HG03439 (cell line): ENCODE results near the gene KRTAP16-1.
"Not testable (repeated sequence)": the region's sequence is repeated elsewhere in the genome, so short reads cannot be mapped to it uniquely, and the experiment has no call there.

Experiments used
- ATAC-seq: cut with Tn5 transposase; IDR thresholded peaks from one replicate; pipeline ENCODE4 v1.9.1; 2021; ENCODE audit warnings: mild to moderate bottlenecking, moderate library complexity; ENCODE audit not compliant: unreplicated experiment

KRTAP16-1 gene

GRCh38 chr17:41301916-41302901, 6.9 kb downstream of the KRTAP16-1 start, which contains the start of gene KRTAP29-1:
Gene KRTAP29-1 (minus strand): TSS chr17:41302851. CDS start chr17:41302851, 0 bp downstream.
- ATAC-seq: no peak

- no peak for ATAC-seq
Measured at GRCh38 chr17:41301204-41301790, 7.8 kb downstream of the KRTAP16-1 start.

GRCh38 chr17:41298458-41299135, 10.5 kb downstream of the KRTAP16-1 start:
- ATAC-seq: no peak

- ATAC-seq: no peak
Measured at GRCh38 chr17:41296846-41297245, 12.3 kb downstream of the KRTAP16-1 start.

- ATAC-seq: no peak
Measured at GRCh38 chr17:41294016-41294415, 15.1 kb downstream of the KRTAP16-1 start.

- no peak for ATAC-seq
Measured at GRCh38 chr17:41287050-41287449, 22.1 kb downstream of the KRTAP16-1 start.

- ATAC-seq: no peak
Measured at GRCh38 chr17:41284546-41284945, 24.6 kb downstream of the KRTAP16-1 start.

- no peak for ATAC-seq
Measured at GRCh38 chr17:41284043-41284442, 25.1 kb downstream of the KRTAP16-1 start.

- no peak for ATAC-seq
Measured at GRCh38 chr17:41278176-41278955, 30.7 kb downstream of the KRTAP16-1 start.

- ATAC-seq: not testable (repeated sequence)
Measured at GRCh38 chr17:41275648-41276190, 33.4 kb downstream of the KRTAP16-1 start, which contains the start of gene KRTAP9-7. Gene KRTAP9-7 (plus strand): TSS chr17:41275698. CDS start chr17:41275698, 0 bp downstream.

- no peak for ATAC-seq
Measured at GRCh38 chr17:41271858-41272257, 37.3 kb downstream of the KRTAP16-1 start.

- ATAC-seq: not testable (repeated sequence)
Measured at GRCh38 chr17:41271323-41271722, 37.8 kb downstream of the KRTAP16-1 start.

GRCh38 chr17:41267711-41268110, 41.4 kb downstream of the KRTAP16-1 start:
- no peak for ATAC-seq

GRCh38 chr17:41265078-41265477, 44.0 kb downstream of the KRTAP16-1 start, which contains the start of gene KRTAP9-6:
Gene KRTAP9-6 (plus strand): TSS chr17:41265378. CDS start chr17:41265378, 0 bp downstream.
- no peak for ATAC-seq

- ATAC-seq: no peak
Measured at GRCh38 chr17:41264599-41264998, 44.5 kb downstream of the KRTAP16-1 start.

GRCh38 chr17:41263212-41263611, 45.9 kb downstream of the KRTAP16-1 start:
- ATAC-seq: no peak

GRCh38 chr17:41258406-41258805, 50.7 kb downstream of the KRTAP16-1 start:
- no peak for ATAC-seq
